Endothelial cell (in vitro differentiated cells): ENCODE data around the gene CYSRT1. TPM values are rescaled to one million over a fixed set of nuclear protein-coding genes. Genes with fewer than 3 reads are reported as not detected.

Source experiments
- DNase-seq: peaks from one replicate; pipeline ENCODE4 v3.0.0; 2021; ENCODE audit warnings: low spot score
- H3K27ac Mint-ChIP-seq: one replicate; pipeline ENCODE4 v1.8.0; 2021; ENCODE audit warnings: mixed read lengths, inconsistent platforms; ENCODE audit not compliant: unreplicated experiment
- H3K27me3 Mint-ChIP-seq: one replicate; pipeline ENCODE4 v1.8.0; 2021; ENCODE audit warnings: mild to moderate bottlenecking, moderate library complexity, mixed read lengths, inconsistent platforms; ENCODE audit not compliant: unreplicated experiment
- H3K36me3 Mint-ChIP-seq: one replicate; pipeline ENCODE4 v1.8.0; 2021; ENCODE audit warnings: mild to moderate bottlenecking, low read depth, mixed read lengths, inconsistent platforms; ENCODE audit not compliant: unreplicated experiment
- H3K4me1 Mint-ChIP-seq: one replicate; pipeline ENCODE4 v1.8.0; 2021; ENCODE audit warnings: mild to moderate bottlenecking, mixed read lengths, inconsistent platforms; ENCODE audit not compliant: unreplicated experiment
- H3K4me3 Mint-ChIP-seq: one replicate; pipeline ENCODE4 v1.8.0; 2021; ENCODE audit warnings: mild to moderate bottlenecking, mixed read lengths, inconsistent platforms; ENCODE audit not compliant: unreplicated experiment
- H3K9me3 Mint-ChIP-seq: one replicate; pipeline ENCODE4 v1.8.0; 2021; ENCODE audit warnings: mixed read lengths, inconsistent platforms; ENCODE audit not compliant: unreplicated experiment
- CTCF ChIP-seq: fragments of 200-600 bp; sonication (generic); IDR thresholded peaks from one replicate; pipeline ENCODE4 v1.5.0; 2021; ENCODE audit warnings: antibody characterized with exemption; ENCODE audit not compliant: unreplicated experiment
- total RNA-seq: library from RNA; stranded (reverse); fragmentation: NEBNext Ultra II Directional; extraction: Animal tissue kit (Norgen Biotek cat#: 25700); gene quantifications from one replicate; pipeline ENCODE4 v1.2.1, GENCODE V29; 2021; ENCODE audit not compliant: unreplicated experiment

CYSRT1 gene
- total RNA-seq, 1 donor from 2014 or later = 1.4 TPM

- Mint-ChIP-seq H3K36me3 (no peaks in the 10 kb centered on the region), H3K4me3 (peak within 1 kb of the TSS; percentile 82), H3K4me1 (no peaks in the 10 kb centered on the region), H3K27ac (no peak within 1 kb of the TSS), H3K27me3 (peaks cover 11% of the 10 kb centered on the region), H3K9me3 (no peaks in the 10 kb centered on the region)
- TF ChIP-seq CTCF = no peak
- no peak for DNase-seq
These were observed 2.5 kb upstream of the CYSRT1 start, which contains the start of gene RNF208 for GRCh38 chr9:137222190-137223077. Gene RNF208, minus strand, starts transcription at chr9:137222240. Its CDS starts 1,028 bp downstream, at chr9:137221212.

DNA sequence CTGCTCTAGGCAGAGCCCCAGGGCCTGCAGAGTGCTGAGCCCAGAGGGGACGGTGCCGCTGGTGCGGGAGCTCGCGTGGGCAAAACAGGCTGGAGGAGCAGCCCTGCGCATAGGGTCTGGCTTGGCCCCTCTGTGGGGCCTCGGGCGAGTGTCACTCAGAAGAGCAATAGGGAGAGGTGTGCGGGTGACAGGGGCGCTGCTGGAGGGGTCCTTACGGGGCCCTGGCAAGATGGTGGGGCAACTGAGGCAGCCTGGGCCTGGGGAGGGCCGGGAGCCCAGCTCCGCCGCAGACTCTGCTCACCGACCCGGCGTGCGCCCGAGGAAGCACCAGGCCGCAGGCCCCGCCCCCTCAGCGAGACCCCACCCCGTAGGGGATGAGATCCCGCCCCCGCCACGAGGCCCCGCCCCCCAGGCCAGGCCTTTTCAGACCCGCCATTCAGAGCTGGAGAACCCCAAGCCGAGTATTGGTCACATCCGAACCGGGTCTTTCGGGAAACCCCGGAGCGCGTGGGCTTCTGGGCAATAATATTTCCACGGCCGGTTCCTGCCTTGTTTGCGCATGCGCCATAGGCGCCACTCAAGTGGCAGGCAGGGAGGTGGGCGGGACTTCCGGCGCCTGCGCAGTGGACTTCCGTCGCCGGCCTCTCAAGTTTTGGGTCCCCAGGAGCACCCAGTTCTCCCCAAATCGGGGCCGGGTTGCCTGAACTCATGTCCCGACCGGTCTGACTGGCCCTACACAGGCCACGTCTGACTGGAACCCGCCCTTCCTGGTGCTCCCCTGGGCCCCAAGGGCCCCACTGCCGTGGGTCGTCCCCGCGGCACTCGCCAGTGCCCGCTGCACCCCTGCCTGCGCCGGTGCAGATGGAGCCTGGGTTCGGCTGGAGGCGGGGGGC, 1.6 kb upstream of the CYSRT1 start:
- H3K4me3 Mint-ChIP-seq = peak overlapping the region; percentile 82
- DNase-seq = peak; percentile 94
- H3K27me3 Mint-ChIP-seq = peaks cover 11% of the 10 kb centered on the region
- H3K9me3 Mint-ChIP-seq = no peaks in the 10 kb centered on the region
- H3K36me3 Mint-ChIP-seq = no peaks in the 10 kb centered on the region
- H3K4me1 Mint-ChIP-seq = no peaks in the 10 kb centered on the region
- no peak overlapping the region for H3K27ac Mint-ChIP-seq
- no peak for TF ChIP-seq CTCF

DNA sequence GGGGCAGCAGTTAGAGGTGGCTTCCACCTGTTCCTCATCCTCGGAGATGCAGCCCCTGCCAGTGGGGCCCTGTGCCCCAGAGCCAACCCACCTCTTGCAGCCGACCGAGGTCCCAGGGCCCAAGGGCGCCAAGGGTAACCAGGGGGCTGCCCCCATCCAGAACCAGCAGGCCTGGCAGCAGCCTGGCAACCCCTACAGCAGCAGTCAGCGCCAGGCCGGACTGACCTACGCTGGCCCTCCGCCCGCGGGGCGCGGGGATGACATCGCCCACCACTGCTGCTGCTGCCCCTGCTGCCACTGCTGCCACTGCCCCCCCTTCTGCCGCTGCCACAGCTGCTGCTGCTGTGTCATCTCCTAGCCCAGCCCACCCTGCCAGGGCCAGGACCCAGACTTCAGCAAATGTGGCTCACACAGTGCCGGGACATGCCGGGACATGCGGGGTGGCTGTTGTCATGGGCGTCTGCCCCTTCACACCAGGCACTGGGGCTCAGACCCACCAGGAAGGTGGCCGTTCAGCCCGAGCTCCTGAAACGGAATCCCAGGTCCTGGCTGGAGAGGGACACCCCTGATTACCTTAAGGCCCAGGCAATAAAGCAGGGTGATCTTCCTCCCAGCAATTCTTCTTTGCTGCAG, 841 bp downstream of the CYSRT1 start:
- no peak for TF ChIP-seq CTCF
- Mint-ChIP-seq H3K27ac (no peak overlapping the region), H3K4me1 (no peaks in the 10 kb centered on the region), H3K9me3 (no peaks in the 10 kb centered on the region), H3K36me3 (no peaks in the 10 kb centered on the region), H3K4me3 (no peak overlapping the region), H3K27me3 (peaks cover 9% of the 10 kb centered on the region)
- no peak for DNase-seq

DNA sequence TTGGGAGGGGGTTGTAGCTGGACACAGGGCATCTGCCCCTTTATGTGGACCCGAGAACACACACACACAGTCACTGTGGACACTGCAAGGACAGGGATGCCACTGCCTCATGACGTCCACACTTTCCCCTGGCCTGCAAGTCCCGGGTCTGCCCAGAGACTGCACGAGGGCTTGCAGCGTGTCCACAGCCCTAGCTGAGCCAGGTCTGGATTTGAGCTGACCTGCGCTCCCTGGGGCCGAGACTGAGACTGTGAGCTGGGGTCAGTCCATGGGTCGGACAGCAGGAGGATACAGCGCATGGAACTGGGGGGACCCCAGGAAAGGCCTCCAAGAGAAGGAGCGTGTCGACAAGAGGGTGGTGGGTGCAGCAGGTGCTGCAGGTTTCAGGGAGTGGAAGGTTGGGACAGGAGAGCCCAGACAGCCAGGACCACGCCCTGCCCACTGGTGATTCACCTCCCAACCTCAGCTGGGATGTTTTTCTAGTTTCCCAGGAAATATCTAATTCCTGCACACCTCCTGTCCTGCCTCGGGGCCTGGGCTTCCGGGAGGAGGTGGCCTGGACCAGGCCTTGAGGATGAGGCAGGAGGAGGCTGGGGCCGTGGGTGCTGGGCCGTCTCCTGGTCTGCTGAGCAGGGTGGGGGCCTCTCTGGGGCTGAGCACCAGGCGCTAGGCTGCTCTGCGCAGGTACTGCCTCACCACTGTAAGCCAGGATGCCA, 1.5 kb downstream of the CYSRT1 start:
- no peaks in the 10 kb centered on the region for H3K9me3 Mint-ChIP-seq
- no peaks in the 10 kb centered on the region for H3K36me3 Mint-ChIP-seq
- H3K27me3 Mint-ChIP-seq = peaks cover 7% of the 10 kb centered on the region
- H3K4me3 Mint-ChIP-seq = no peak overlapping the region
- no peak overlapping the region for H3K27ac Mint-ChIP-seq
- no peak for TF ChIP-seq CTCF
- H3K4me1 Mint-ChIP-seq = no peaks in the 10 kb centered on the region
- DNase-seq = no peak
